Smooth muscle cell of the brain vasculature (primary cell): ENCODE results near the gene RMRP.
A peak's percentile ranks its signal among the peaks of the same experiment; 100 is the strongest.

Source experiments
- DNase-seq: peaks from one replicate; pipeline ENCODE4 v3.0.0-alpha.2; 2012; ENCODE audit warnings: low read depth, low spot score

Gene RMRP

GRCh38 chr9:35657546-35658136 lies at the start of gene RMRP:
Gene RMRP (minus strand): TSS chr9:35658019.
- peak; percentile 99 for DNase-seq

DNA sequence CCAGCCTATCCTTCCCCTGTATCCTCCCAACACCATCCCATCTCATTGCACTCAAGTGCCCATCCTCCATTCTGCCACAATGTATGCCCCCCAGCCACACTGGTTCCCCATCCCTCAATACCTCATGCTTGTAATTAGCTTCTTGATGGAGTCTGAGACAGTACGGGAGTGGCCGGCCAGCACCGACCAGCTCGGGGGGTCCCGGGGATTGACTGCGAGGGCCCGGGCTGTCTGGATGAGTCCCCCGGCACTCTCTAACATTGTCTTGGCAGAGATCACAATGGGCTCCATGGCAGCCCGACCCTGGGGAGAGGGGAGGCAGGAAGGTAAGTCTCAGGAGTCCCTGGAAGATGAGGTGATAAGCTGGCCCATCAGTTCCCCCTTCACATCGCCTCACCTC lies 49.1 kb upstream of the RMRP start:
- DNase-seq = no peak

DNA sequence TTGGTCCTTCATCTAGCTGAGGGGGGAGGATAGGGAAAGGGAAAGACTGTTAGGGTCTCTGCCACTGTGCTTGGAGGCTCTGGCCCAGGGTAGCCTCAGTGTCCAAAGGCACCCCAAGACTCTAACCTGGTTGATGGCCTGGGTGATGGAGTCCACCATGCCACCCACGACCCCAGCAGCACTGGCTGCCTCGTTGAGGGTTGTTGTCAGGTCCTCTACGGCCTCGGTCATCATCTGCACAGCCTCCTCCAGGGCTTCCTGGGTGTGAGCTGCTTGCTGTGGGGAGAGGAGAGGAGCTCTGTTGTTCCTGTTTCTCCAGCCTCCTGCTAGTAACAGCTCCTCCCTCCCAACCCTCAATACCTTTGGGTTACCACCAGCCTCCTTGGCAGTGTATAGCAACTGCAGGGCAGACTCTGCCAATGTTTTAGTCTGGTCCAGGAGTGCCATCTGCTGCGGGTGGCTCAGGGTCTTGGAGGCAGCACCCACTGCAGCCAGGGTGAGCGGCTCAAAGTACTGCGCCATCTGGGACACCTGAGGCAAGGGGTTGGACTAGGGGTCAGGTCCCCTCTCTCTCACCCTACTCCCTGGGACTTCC lies 48.1 kb upstream of the RMRP start:
- DNase-seq = no peak

DNA sequence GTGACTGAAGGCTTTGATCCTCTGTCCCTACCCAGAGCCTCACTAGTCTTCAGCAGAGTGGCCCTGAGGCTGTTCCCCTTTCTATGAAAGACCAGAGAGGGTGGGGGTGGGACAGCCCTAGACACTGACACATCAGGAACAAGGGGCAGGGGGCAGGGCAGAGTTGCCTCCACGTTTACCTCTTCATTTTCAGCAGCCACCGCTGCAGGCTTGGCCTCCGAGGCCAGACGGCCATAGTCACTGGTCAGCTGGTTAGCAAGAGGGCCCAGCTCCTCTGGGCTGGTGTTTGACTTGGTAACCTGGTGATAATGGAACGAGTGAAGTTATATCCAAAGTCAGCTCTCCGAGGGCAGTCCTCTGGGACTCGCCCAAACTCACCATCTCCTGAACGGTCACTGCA lies 47.6 kb upstream of the RMRP start:
- DNase-seq = no peak

DNA sequence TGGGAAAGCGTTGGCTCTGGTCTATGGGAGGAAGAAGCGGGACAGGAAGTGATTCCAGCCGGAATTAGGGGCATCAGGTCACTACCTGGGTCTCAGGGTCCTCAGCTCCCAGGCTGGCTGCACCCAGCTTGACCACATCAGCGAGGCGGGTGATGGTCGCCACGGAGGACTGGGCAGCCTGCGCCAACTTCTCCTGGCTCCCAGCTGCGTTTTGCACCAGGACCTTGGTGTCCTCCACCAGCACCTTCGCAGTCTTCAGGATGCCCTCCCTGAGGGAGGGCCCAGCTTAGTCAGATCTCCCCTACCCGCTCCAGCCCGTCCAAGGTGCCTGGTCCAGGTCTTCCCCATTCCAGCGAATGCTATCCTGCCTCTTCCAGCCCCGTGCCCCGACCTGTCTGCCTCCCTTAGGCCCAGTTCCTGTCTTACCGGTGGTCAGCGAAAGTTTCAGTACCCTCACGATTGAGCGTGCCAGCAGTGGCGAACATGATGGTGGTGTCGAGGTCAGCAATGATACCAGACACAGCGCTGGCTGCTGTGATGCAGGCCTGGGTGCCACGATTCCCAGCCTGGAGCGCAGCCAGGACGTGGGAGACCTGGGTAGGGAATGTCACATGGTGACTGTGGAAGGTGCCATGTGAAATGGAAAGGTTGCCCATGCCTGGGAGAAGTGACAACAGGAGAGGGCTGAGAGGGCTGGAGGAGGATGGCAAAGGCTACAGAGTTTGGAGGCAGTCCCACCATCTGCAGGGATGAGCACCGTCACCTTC lies 46.3 kb upstream of the RMRP start:
- no peak for DNase-seq

DNA sequence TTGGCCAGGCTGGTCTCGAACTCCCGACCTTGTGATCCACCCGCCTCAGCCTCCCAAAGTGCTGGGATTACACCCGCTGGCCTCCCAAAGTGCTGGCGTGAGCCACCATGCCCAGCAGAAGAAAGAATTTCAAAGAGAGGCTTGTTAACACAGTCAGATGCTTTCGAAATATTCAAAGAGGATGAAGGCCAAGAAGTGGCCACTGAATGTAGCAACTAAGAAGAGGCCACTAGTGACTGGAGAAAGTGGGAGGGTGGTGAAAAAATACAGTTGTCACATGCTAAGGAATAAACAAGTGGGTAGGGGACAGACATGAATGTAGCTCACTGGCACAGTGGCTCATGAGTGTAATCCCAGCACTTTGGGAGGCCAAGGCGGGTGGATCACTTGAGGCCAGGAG lies 44.9 kb upstream of the RMRP start:
- no peak for DNase-seq

DNA sequence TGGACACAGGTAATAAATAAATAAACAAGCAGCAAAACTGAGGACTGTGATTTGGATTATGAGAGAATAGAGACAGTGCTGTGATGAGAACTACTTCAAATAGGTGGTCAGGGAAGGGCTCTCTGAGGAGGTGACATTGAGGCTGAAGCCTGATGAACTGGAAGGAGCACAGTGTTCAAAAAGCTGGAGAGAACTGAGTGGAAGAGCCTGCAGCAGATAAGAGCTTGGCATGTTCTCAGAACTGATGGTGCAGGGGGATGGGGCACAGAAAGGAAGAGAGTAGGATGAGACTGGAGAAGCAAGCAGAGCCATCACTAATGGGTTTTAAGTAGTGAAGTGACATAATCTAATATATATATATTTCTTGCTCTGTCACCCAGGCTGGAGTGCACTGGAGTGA lies 43.1 kb upstream of the RMRP start:
- no peak for DNase-seq

DNA sequence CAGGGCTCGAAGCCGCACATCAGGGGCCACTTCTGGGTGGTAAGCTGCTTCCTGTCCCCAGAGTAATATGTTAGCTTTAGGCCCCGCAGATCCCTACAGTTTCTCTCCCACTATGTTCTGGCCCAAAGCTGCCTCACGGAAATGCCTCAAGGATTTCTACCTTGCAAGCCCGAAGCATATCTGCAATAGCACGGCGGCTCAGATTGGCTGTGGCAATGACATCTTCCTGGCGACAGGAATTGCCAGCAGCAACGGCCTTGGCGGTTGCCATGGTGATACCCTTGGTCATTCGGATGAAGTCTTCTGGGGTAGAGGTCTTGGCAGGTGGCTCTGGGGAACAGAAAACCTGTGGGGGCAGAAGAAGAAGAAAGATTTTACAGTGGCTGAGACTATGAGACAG lies 42.2 kb upstream of the RMRP start:
- DNase-seq = no peak

DNA sequence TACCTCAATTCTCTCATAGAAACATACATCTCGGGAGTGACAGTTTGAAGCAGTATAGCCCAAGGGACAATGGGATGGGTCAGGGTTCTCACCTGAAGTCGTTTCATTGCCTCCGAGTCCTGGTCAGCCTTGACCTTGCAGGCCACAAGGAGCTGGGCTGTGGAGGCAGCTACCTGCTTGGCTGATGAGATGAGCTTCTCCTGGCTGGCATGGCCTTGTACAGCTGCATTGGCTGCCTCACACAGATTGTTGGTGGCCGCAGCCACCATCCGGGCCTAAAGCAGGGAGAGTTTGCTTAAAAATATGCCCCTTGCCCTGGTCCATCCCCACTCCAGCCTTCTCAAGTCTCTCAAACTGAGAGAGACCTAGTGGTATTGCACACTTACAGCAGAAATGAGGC lies 40.4 kb upstream of the RMRP start:
- no peak for DNase-seq

DNA sequence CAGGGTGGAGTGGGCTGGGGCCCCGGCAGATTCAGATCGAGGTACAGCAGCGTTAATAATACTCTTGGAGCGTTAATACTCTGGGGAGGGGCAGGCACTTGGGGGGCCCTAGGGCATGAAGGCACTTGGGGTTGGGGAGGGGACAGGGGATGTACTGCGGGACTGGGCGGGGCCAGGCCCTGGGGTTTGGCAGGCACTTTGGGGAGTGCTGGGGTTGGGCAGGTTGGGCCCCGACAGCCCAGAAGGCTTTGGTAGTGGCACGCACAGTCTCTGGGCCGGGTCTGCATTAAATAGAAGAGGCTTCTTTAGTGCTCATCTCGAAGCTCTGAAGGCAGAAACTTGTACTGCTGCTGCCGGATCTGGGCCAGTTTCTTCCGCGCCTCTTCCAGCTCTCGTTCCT lies 39.7 kb upstream of the RMRP start:
- no peak for DNase-seq

GRCh38 chr9:35696520-35697215 lies 38.8 kb upstream of the RMRP start:
- no peak for DNase-seq

- DNase-seq = no peak
Observed at GRCh38 chr9:35695943-35696401, 38.2 kb upstream of the RMRP start.

GRCh38 chr9:35691757-35692301 lies 34.0 kb upstream of the RMRP start:
- no peak for DNase-seq

DNA sequence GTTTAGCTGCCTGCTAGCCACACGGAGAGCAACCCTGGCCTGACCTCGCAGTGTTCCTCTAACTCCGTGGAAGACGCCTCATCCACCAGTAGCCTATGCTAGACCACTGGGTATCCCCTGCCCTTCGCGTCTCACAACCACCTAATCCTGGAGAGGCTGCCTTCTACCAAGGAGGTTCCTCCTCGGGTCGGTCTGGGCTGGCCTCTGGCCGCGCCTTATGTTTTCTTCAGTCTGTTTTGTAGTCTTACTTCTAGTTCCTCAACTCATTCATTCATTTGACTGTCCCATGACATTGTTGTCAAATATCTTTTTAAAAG lies 33.5 kb upstream of the RMRP start:
- DNase-seq = no peak

DNA sequence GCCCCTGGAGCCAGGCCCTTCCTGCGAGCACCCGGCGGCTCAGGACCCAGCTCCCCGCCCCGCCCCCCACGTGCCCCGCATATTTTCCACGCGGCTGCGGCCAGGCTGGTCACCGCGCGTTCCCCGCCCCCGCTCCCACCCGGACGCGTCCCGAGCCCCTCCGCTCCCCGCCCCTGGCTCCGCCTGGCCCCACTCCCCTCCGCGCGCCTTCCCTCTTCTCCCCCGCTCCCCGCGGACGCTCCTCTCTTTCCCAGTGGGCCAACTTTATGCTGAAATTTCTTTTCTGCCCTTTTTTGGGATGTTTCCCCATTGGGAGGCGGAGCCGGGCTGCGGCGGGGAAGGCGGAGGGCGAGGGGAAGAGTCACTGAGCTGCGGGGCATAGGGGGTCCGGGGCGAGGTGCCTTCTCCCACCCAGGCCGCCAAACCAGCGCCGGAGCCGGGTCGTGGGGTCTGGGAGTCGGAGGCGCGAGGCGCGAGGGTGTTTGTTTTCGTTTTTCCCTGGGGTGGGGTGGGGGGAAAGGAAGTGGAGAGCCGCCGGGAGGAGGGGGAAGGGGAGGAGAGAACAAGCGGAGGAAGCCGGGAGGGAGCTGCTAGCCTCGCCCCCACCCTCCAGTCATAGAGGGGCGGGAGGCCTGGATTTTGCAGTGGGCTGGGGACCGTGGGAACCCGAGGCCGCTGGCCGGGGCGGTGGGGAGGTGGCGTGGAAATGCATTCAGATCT lies 33.0 kb upstream of the RMRP start:
- no peak for DNase-seq

DNA sequence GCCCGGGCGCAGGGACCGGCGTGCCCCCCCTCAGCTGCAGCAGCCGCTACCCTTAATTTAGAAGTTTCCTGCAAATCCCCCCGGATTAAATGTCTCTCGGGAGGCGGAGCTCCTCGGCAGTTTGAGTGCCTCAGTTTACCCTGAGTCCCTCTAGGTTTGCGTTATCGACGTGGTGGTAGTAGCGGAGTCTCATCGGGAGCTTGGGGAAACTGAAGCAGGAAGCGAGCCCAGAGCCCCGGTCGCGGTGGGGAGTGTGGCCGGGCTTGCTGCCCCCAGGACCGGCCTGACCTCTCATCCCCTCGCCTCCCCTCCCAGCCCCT lies 32.4 kb upstream of the RMRP start:
- no peak for DNase-seq

DNA sequence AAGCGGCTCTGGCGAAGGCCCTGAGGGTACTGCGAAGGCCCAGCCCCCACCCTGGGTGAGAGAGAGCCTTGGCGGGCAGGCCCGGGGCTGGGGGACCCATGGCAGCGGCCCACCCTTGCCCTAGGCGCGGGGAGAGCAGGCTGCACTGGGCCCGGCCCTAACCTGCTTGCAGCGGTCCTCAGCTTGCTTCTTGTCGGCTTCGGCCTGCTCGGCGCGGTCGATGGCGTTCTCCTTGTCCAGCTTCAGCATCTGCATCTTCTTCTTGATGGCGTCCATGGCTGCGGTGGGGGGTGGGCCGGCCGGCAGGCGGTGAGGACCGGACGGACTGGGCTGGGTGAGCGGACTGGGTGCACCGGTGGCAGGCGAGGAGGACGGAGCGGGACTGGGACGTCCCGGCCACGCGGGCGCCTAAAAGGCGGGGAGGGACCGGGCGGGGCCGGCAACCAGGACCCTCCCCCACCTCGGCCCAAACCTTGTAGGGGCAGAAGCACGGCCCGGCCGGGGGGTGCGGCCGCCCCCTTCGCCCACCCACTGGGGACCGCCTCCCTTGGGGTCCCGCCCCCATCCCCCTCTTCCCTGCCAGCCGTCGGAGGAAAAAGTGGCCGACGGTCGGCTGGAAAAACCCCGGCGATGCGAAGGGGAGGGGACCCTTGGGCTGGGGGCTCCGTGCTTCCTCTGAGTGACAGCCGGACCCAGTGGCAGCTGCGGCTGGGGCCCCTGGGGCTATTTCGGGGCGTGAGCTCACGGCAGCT lies 31.9 kb upstream of the RMRP start, which contains the start of gene TPM2:
Gene TPM2 (minus strand): TSS at position 384 of the 752 bp plus-strand sequence. CDS start 108 bp downstream, at position 276.
- DNase-seq = no peak

DNA sequence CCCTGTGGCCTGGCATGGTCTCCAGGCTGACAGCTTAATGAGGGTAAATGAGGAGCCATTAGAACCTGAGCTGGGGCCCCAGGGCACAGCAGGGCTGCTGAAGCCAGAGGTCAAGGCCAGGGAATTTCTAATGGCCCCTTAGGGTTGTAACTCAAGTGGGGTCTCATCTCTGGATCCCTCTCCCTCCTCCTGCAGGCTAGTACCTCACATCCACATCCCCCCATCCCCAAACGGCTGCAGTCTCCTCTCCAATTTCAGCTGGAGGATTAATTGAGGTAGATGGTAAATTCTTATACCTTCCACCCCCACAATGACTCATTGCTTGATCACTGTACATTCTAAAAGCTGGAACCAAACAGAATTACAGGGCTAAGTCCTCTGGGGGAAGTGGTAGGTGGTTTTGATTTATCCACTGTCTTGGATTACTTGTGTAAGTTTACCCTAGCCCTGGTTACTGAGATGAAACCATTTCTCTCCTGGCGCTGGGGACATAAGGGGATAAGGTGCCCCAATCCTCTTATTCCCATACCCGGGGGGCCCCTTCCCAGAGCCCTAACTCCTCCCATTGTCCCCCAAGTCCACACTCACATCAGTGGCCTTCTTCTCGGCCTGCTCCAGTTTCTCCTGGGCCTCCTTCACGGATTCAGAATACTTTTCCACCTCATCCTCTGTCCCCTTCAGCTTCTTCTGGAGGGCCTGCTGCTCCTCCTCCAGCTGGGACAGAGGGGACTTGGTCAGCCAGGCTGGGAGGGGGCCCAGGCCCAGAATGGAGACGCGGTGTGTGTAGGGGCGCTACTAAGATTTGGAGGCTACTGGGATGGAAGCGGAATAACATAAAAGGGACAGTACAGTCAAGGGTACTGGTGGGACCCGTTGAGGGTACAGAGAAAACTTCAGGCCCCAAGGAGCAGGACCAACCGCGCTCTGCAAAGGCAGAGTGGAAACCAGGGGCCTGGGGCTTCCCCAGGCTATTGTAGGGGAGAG lies 31.0 kb upstream of the RMRP start:
- no peak for DNase-seq

- no peak for DNase-seq
Observed at GRCh38 chr9:35687972-35688557, 30.2 kb upstream of the RMRP start.
